Measurements from ENCODE around the gene ARPC1A. TPM values are rescaled to one million over a fixed set of nuclear protein-coding genes. Genes with fewer than 3 reads are reported as not detected.
"Not testable (repeated sequence)": the region's sequence is repeated elsewhere in the genome, so short reads cannot be mapped to it uniquely, and the experiment has no call there.

ARPC1A gene
- 10 to 100 TPM; 37.0 to 58.8 (median 44.1) TPM for total RNA-seq

- peak; percentile 93 to 97 for ATAC-seq
- H3K4me3 ChIP-seq, result peak within 1 kb of the TSS; percentile 97 to 99 (median 98)
Measured at GRCh38 chr7:99325592-99326407, at the start of gene ARPC1A. Gene ARPC1A, plus strand, starts transcription at chr7:99325898. Its CDS starts 7,456 bp downstream, at chr7:99333354.

GRCh38 chr7:99278180-99278579 is 47.5 kb upstream of the ARPC1A start:
- Histone ChIP-seq H3K4me1 (no peaks in the 10 kb centered on the region), H3K4me3 (no peak overlapping the region), H3K27me3 (no peaks in the 10 kb centered on the region), H3K36me3 (no peaks in the 10 kb centered on the region), H3K9me3 (no peaks in the 10 kb centered on the region), H3K27ac (no peak overlapping the region)
- ATAC-seq (no peak), DNase-seq (no peak)
- TF ChIP-seq POLR2A (IDR thresholded peaks at IDR 0.05) (no peak), CTCF (IDR thresholded peaks at IDR 0.05 in 4 of 5, conservative IDR thresholded peaks at IDR 0.05 in 1 of 5) (no peak)
- in situ Hi-C loops (cut with MboI; ENCODE audit: low sequenced_read_pairs in 4 of 4), result no loop called here
- intact Hi-C loops (cut with DNase I; ENCODE audit: low total_unique reads), result loop anchor here (10.0 kb wide), 1 partner anchor 103 kb away; no protein-coding TSS in a partner anchor

More at GRCh38 chr7:99325592-99326407, at the start of gene ARPC1A:
- intact Hi-C loops (cut with DNase I; ENCODE audit: low total_unique reads) (loop anchor here (5.0 to 10.0 kb wide), 4 partner anchors 82 to 401 kb away; partner anchors contain the start of genes BUD31, PDAP1, SMURF1 and ZKSCAN5), in situ Hi-C loops (cut with MboI; ENCODE audit: low sequenced_read_pairs in 4 of 4) (no loop called here)
- DNase-seq, result peak; percentile 82 to 88
- no peaks in the 10 kb centered on the region for H3K27me3 ChIP-seq
- peak within 1 kb of the TSS; percentile 88 to 95 (median 94) for H3K27ac ChIP-seq
- peaks cover 54% of the 10 kb centered on the region in 2 donors for H3K4me1 ChIP-seq
- peak; percentile 60 to 76 for TF ChIP-seq POLR2A (IDR thresholded peaks at IDR 0.05)
- TF ChIP-seq CTCF (IDR thresholded peaks at IDR 0.05 in 4 of 5, conservative IDR thresholded peaks at IDR 0.05 in 1 of 5), result peak; percentile 28 to 39 (median 30)
- H3K9me3 ChIP-seq, result no peaks in the 10 kb centered on the region
- H3K36me3 ChIP-seq, result no peaks in the 10 kb centered on the region

- ATAC-seq; H3K36me3 ChIP-seq; DNase-seq; H3K4me3 ChIP-seq; intact Hi-C loops (cut with DNase I; ENCODE audit: low total_unique reads); H3K9me3 ChIP-seq; H3K27ac ChIP-seq; H3K4me1 ChIP-seq; in situ Hi-C loops (cut with MboI; ENCODE audit: low sequenced_read_pairs in 4 of 4); H3K27me3 ChIP-seq: not testable (repeated sequence)
Measured at GRCh38 chr7:99284165-99284564, 41.5 kb upstream of the ARPC1A start.

- Histone ChIP-seq H3K4me1 (no peaks in the 10 kb centered on the region), H3K27me3 (no peaks in the 10 kb centered on the region), H3K9me3 (no peaks in the 10 kb centered on the region), H3K27ac (no peak overlapping the region), H3K4me3 (no peak overlapping the region), H3K36me3 (no peaks in the 10 kb centered on the region)
- in situ Hi-C loops (cut with MboI; ENCODE audit: low sequenced_read_pairs in 4 of 4) (no loop called here), intact Hi-C loops (cut with DNase I; ENCODE audit: low total_unique reads) (no loop called here)
- ATAC-seq, result no peak
- no peak for DNase-seq
- TF ChIP-seq CTCF (IDR thresholded peaks at IDR 0.05 in 4 of 5, conservative IDR thresholded peaks at IDR 0.05 in 1 of 5), result no peak
- TF ChIP-seq POLR2A (IDR thresholded peaks at IDR 0.05), result no peak
Measured at GRCh38 chr7:99287779-99288534, 37.7 kb upstream of the ARPC1A start.

GRCh38 chr7:99289185-99289584 is 36.5 kb upstream of the ARPC1A start:
- no peaks in the 10 kb centered on the region for H3K27me3 ChIP-seq
- H3K4me3 ChIP-seq, result no peak overlapping the region
- H3K9me3 ChIP-seq, result no peaks in the 10 kb centered on the region
- H3K4me1 ChIP-seq, result no peaks in the 10 kb centered on the region
- H3K27ac ChIP-seq, result no peak overlapping the region
- ATAC-seq (no peak), DNase-seq (no peak)
- in situ Hi-C loops (cut with MboI; ENCODE audit: low sequenced_read_pairs in 4 of 4), result no loop called here
- H3K36me3 ChIP-seq, result no peaks in the 10 kb centered on the region
- intact Hi-C loops (cut with DNase I; ENCODE audit: low total_unique reads), result no loop called here
- TF ChIP-seq POLR2A (IDR thresholded peaks at IDR 0.05) (no peak), CTCF (IDR thresholded peaks at IDR 0.05 in 4 of 5, conservative IDR thresholded peaks at IDR 0.05 in 1 of 5) (no peak)

- intact Hi-C loops (cut with DNase I; ENCODE audit: low total_unique reads); ATAC-seq; H3K4me1 ChIP-seq; H3K27ac ChIP-seq; in situ Hi-C loops (cut with MboI; ENCODE audit: low sequenced_read_pairs in 4 of 4); H3K36me3 ChIP-seq; H3K9me3 ChIP-seq; DNase-seq; H3K4me3 ChIP-seq; H3K27me3 ChIP-seq: not testable (repeated sequence)
Measured at GRCh38 chr7:99290148-99290547, 35.5 kb upstream of the ARPC1A start.

Measured in gastrocnemius medialis (tissue), 4 donors.